GM12878 (cell line): ENCODE results near the gene EEF1AKMT3. TPM values are rescaled to one million over a fixed set of nuclear protein-coding genes. Genes with fewer than 3 reads are reported as not detected.
"Not testable (repeated sequence)": the region's sequence is repeated elsewhere in the genome, so short reads cannot be mapped to it uniquely, and the experiment has no call there.

Experiments used
- ATAC-seq: fragments of 200-7000 bp; cut with Tn5 transposase; 3 replicates; pipeline ENCODE4 v1.9.1; 2020; ENCODE audit warnings: mild to moderate bottlenecking, moderate library complexity
- BruUV-seq: library from RNA; stranded (reverse); fragments of 400-500 nt; replicated peaks from 2 replicates; lab custom pipeline; 2021; lab: Mats Ljungman, UMichigan
- CTCF ChIA-PET: fragments of 300-600 bp; sonication (Branson Sonifier 250); formaldehyde crosslinking; extraction: SDS; loops from one replicate; lab custom pipeline; 2021; ENCODE audit warnings: inconsistent platforms; lab: Yijun Ruan, JAX
- POLR2A ChIA-PET: fragments of 350-600 bp; formaldehyde crosslinking; extraction: SDS; loops from one replicate; lab custom pipeline; 2021; ENCODE audit warnings: inconsistent platforms; lab: Charles Lee
- RAD21 ChIA-PET: fragments of 300-600 bp; sonication (Branson Sonifier 250); formaldehyde crosslinking; loops from one replicate; lab custom pipeline; 2023; ENCODE audit warnings: antibody characterized with exemption; ENCODE audit not compliant: unreplicated experiment; lab: Charles Lee
- SMC1A ChIA-PET: fragments of 300-600 bp; sonication (Branson Sonifier 250); formaldehyde crosslinking; loops from one replicate; lab custom pipeline; 2023; ENCODE audit not compliant: unreplicated experiment, uncharacterized antibody; lab: Charles Lee
- DNase-seq: peaks from one replicate; pipeline ENCODE4 v3.0.0-alpha.2; 2011; ENCODE audit warnings: low read depth, low spot score
- FAIRE-seq: peaks from 3 replicates; lab custom pipeline; 2011; peaks lifted over from hg19 to GRCh38; lab: Jason Lieb, UNC
- H2AFZ ChIP-seq: 2 replicates; pipeline ENCODE4 v1.6.0; 2011; ENCODE audit warnings: low read depth, low read length, control low read depth; ENCODE audit not compliant: control insufficient read depth
- H3K27ac ChIP-seq: 2 replicates; pipeline ENCODE4 v1.5.1; 2011; ENCODE audit warnings: control low read depth; ENCODE audit not compliant: control insufficient read depth, insufficient read depth
- H3K27me3 ChIP-seq, 2 experiments: replicated peaks in 1 of 2; 2 replicates each; pipeline versions ENCODE4 v1.6.0 to v1.6.1; 2011; ENCODE audit warnings: low read length in 1 of 2; ENCODE audit not compliant: control insufficient read depth in 2 of 2, insufficient read depth in 2 of 2
- H3K36me3 ChIP-seq, 2 experiments: 2 replicates each; pipeline ENCODE4 v1.5.1; 2011; ENCODE audit warnings: low read length in 1 of 2; ENCODE audit not compliant: control insufficient read depth in 2 of 2, insufficient read depth in 2 of 2
- H3K4me1 ChIP-seq: 2 replicates; pipeline ENCODE4 v1.6.1; 2011; ENCODE audit warnings: mild to moderate bottlenecking, low read length, moderate library complexity, mixed read lengths; ENCODE audit not compliant: control insufficient read depth, insufficient read depth
- H3K4me2 ChIP-seq: 2 replicates; pipeline ENCODE4 v1.6.0; 2011; ENCODE audit warnings: control low read depth; ENCODE audit not compliant: control insufficient read depth, insufficient read depth
- H3K4me3 ChIP-seq: fragments of 200-600 bp; sonication (generic); 2 replicates; pipeline ENCODE4 v1.5.1; 2016
- H3K79me2 ChIP-seq: 2 replicates; pipeline ENCODE4 v1.6.0; 2011; ENCODE audit warnings: low read length; ENCODE audit not compliant: control insufficient read depth, insufficient read depth
- H3K9ac ChIP-seq: 2 replicates; pipeline ENCODE4 v1.8.0; 2011; ENCODE audit warnings: low read length, control low read depth, mixed read lengths; ENCODE audit not compliant: control insufficient read depth, insufficient read depth
- H3K9me3 ChIP-seq: replicated peaks from 3 replicates; pipeline ENCODE4 v1.5.1; 2011; ENCODE audit warnings: mild to moderate bottlenecking, low read length; ENCODE audit not compliant: control insufficient read depth, insufficient read depth
- H4K20me1 ChIP-seq: 2 replicates; pipeline ENCODE4 v1.6.0; 2011; ENCODE audit not compliant: control insufficient read depth, insufficient read depth
- ATF7 ChIP-seq: fragments of 450-650 bp; IDR thresholded peaks from 2 replicates; pipeline ENCODE4 v1.6.1; 2016; ENCODE audit warnings: low read depth, mild to moderate bottlenecking
- CBFB ChIP-seq: IDR thresholded peaks from 2 replicates; pipeline ENCODE4 v1.6.1; 2016; ENCODE audit warnings: antibody characterized with exemption, low read depth
- CHD1 ChIP-seq: IDR thresholded peaks from 2 replicates; pipeline ENCODE4 v1.6.1; 2012; ENCODE audit warnings: low read depth, low read length, improper control_type of control experiment
- CHD4 ChIP-seq: fragments of 200-600 bp; sonication (generic); IDR thresholded peaks from 2 replicates; pipeline ENCODE4 v1.6.1; 2016; ENCODE audit warnings: mild to moderate bottlenecking
- DPF2 ChIP-seq: fragments of 450-650 bp; IDR thresholded peaks from 2 replicates; pipeline ENCODE4 v1.6.1; 2017; ENCODE audit warnings: mild to moderate bottlenecking
- EZH2 ChIP-seq: IDR thresholded peaks from 2 replicates; pipeline ENCODE4 v1.6.1; 2012; ENCODE audit warnings: low read depth, mild to moderate bottlenecking, control low read depth, inconsistent platforms, low read length, borderline replicate concordance; ENCODE audit not compliant: control insufficient read depth
- FOXM1 ChIP-seq: IDR thresholded peaks from 2 replicates; pipeline ENCODE4 v1.6.1; 2012; ENCODE audit warnings: low read depth, mild to moderate bottlenecking, inconsistent platforms, low read length, moderate library complexity
- GATAD2B ChIP-seq: fragments of 450-650 bp; conservative IDR thresholded peaks from 2 replicates; pipeline ENCODE4 v1.6.1; 2017; ENCODE audit warnings: low read depth, mild to moderate bottlenecking, moderate library complexity
- IKZF2 ChIP-seq, 2 experiments: fragments of 450-650 bp; IDR thresholded peaks; 2 replicates each; pipeline ENCODE4 v1.6.1; 2017; ENCODE audit warnings: mild to moderate bottlenecking in 2 of 2, moderate library complexity in 2 of 2
- MEF2A ChIP-seq: IDR thresholded peaks from 2 replicates; pipeline ENCODE4 v1.6.1; 2011; ENCODE audit warnings: low read depth, mild to moderate bottlenecking, low read length, moderate library complexity; ENCODE audit not compliant: insufficient read depth
- SMARCA5 ChIP-seq: fragments of 450-650 bp; IDR thresholded peaks from 2 replicates; pipeline ENCODE4 v1.6.1; 2017; ENCODE audit warnings: mild to moderate bottlenecking
- STAT3 ChIP-seq: IDR thresholded peaks from 2 replicates; pipeline ENCODE4 v1.6.1; 2011; ENCODE audit warnings: low read depth, low read length, improper control_type of control experiment
- ZNF207 ChIP-seq: fragments of 450-650 bp; IDR thresholded peaks from 2 replicates; pipeline ENCODE4 v1.6.1; 2014; ENCODE audit warnings: antibody characterized with exemption, mild to moderate bottlenecking, borderline replicate concordance
- WGBS: methylation state at CpG from one replicate; pipeline ENCODE4 v1.1.6; 2016; ENCODE audit warnings: low lambda C conversion rate; ENCODE audit not compliant: insufficient replicate concordance, insufficient coverage; ENCODE audit errors: missing lambda C conversion rate; 5-methylcytosine and 5-hydroxymethylcytosine counted together
- in situ Hi-C: fragments of 300-500 bp; cut with MboI; formaldehyde crosslinking; loops from 9 replicates; pipeline ENCODE4 v1.14.3; 2018; ENCODE audit warnings: mixed read lengths
- intact Hi-C: fragments of 100-400 bp; cut with micrococcal nuclease; formaldehyde crosslinking; loops from one replicate; pipeline ENCODE4 v1.14.2; 2022; ENCODE audit not compliant: unreplicated experiment
- polyA plus RNA-seq, 11 experiments: library from polyadenylated mRNA; depleted of rRNA in 4 of 11; unstranded in 6 of 11; stranded (reverse) in 5 of 11; fragments of >200 nt; fragmentation: Nextera tagmentation in 4 of 11; fragmentation: Illumina TruSeq in 1 of 11; extraction: Ambion mirVana in 4 of 11; extraction: Trizol in 1 of 11; gene quantifications; 1 replicate in 1 of 11; 2 replicates in 10 of 11; pipeline versions ENCODE4 v1.2.1 to v1.2.3, GENCODE V29; 2011 to 2016; ENCODE audit warnings: inconsistent platforms in 2 of 11, missing spikeins in 2 of 11, low read depth in 1 of 11
- total RNA-seq, 4 experiments: library from RNA; depleted of rRNA in 3 of 4; stranded (reverse); fragments of >200 nt in 3 of 4; fragmentation: Illumina TruSeq in 1 of 4; extraction: Trizol in 1 of 4; gene quantifications; 2 replicates each; pipeline versions ENCODE4 v1.2.1 to v1.2.3, GENCODE V29; 2013 to 2021

EEF1AKMT3 gene
- total and polyA plus RNA-seq, 10 of the 15 experiments (the other 5 are each of a cell fraction or from before 2014, with no cell fraction given), result 1.2 to 8.2 (median 3.5) TPM

- 96% methylated on average over 11 of the region's 11 CpGs for whole genome bisulfite sequencing
- SMC1A ChIA-PET, H4K20me1 ChIP-seq, H3K36me3 ChIP-seq, H3K27me3 ChIP-seq, H3K4me1 ChIP-seq, intact Hi-C loops, in situ Hi-C loops, H3K4me2 ChIP-seq, H3K4me3 ChIP-seq, H2AFZ ChIP-seq, H3K9me3 ChIP-seq, ATAC-seq, H3K9ac ChIP-seq, DNase-seq, H3K27ac ChIP-seq, BruUV-seq, H3K79me2 ChIP-seq, FAIRE-seq, RAD21 ChIA-PET: not testable (repeated sequence)
- ChIA-PET POLR2A (interaction anchor here (0.6 to 1.4 kb wide), 2 partner anchors 18 to 51 kb away, joined by 3 to 8 read pairs; no protein-coding TSS in a partner anchor), CTCF (interaction anchor here (0.7 to 3.0 kb wide), 6 partner anchors 10 to 139 kb away, joined by 3 to 10 read pairs (median 4); no protein-coding TSS in a partner anchor)
Measured at GRCh38 chr12:57774634-57775033, 2.2 kb downstream of the EEF1AKMT3 start.

DNA sequence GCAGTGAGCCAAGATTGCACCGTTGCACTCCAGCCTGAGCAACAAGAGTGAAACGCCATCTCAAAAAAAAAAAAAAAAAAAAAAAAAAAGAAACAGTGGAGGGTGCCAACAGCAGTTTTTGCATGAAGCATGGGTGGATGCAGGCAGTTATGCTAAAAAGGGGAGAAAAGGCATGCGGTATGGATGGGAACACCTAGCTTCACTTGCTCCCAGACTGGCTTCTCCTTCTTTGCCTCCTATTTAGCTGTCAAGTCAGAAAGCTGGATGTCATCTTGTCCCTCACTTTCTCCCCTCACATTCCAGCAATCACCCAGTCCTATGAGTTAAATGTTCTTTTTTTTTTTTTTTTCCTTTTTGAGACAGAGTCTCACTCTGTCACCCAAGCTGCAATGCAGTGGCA lies 2.6 kb downstream of the EEF1AKMT3 start:
- no peaks in the 10 kb centered on the region for H3K9me3 ChIP-seq
- no peak for FAIRE-seq
- DNase-seq, result no peak
- no peak for ATAC-seq
- no peaks in the 10 kb centered on the region for H3K27me3 ChIP-seq
- H4K20me1 ChIP-seq, result no peaks in the 10 kb centered on the region
- H3K27ac ChIP-seq, result no peak overlapping the region
- BruUV-seq, result no TSS peak
- CTCF ChIA-PET, result interaction anchor here (0.6 to 3.0 kb wide), 7 partner anchors 9 to 108 kb away, joined by 3 to 10 read pairs (median 3); no protein-coding TSS in a partner anchor
- H3K4me2 ChIP-seq, result no peak overlapping the region
- RAD21 ChIA-PET, result interaction anchor here (0.7 kb wide), 1 partner anchor 650 kb away, joined by 3 read pairs; no protein-coding TSS in a partner anchor
- H3K79me2 ChIP-seq, result no peaks in the 10 kb centered on the region
- in situ Hi-C loops, result no loop called here
- peaks cover 0 to 4% of the 10 kb centered on the region in 2 experiments; a peak in 1 of 4 replicates for H3K36me3 ChIP-seq
- 100% methylated on average over 1 of the region's 3 CpGs for WGBS
- SMC1A ChIA-PET, result interaction anchor here (0.7 kb wide), 1 partner anchor 17 kb away, joined by 3 read pairs; no protein-coding TSS in a partner anchor
- TF ChIP-seq ATF7 (no peak), CHD1 (no peak), SMARCA5 (no peak), IKZF2 (IDR thresholded peaks at IDR 0.05) (no peak), STAT3 (no peak), MEF2A (no peak), DPF2 (no peak), GATAD2B (no peak), ZNF207 (no peak), FOXM1 (no peak), CHD4 (no peak), CBFB (no peak), EZH2 (no peak)
- TF ChIP-seq, all 136 proteins: peak for 0
- H2AFZ ChIP-seq, result no peak overlapping the region
- intact Hi-C loops, result no loop called here
- peaks cover 3% of the 10 kb centered on the region for H3K4me1 ChIP-seq
- H3K4me3 ChIP-seq, result no peak overlapping the region
- H3K9ac ChIP-seq, result no peak overlapping the region
- POLR2A ChIA-PET, result interaction anchor here (0.6 to 1.4 kb wide), 2 partner anchors 19 to 52 kb away, joined by 3 to 8 read pairs; no protein-coding TSS in a partner anchor
